ENCODE results near the gene NDUFA3.
"Not testable (repeated sequence)": the region's sequence is repeated elsewhere in the genome, so short reads cannot be mapped to it uniquely, and the experiment has no call there.

Gene NDUFA3

GRCh38 chr19:54102421-54103169, at the start of gene NDUFA3:
Gene NDUFA3, plus strand, starts transcription at chr19:54102855. Its CDS starts 24 bp downstream, at chr19:54102879.
- DNase-seq: peak; percentile 93 to 95

GRCh38 chr19:54062643-54063042, 40.0 kb upstream of the NDUFA3 start:
- DNase-seq: no peak

GRCh38 chr19:54063350-54064116, 39.1 kb upstream of the NDUFA3 start, which contains the start of gene VSTM1:
Gene VSTM1, minus strand, starts transcription at chr19:54063897. Its CDS starts 120 bp downstream, at chr19:54063777.
- DNase-seq: no peak

- DNase-seq: no peak
Measured at GRCh38 chr19:54069470-54069869, 33.2 kb upstream of the NDUFA3 start.

- no peak for DNase-seq
Measured at GRCh38 chr19:54073829-54074228, 28.8 kb upstream of the NDUFA3 start.

GRCh38 chr19:54074851-54075250, 27.8 kb upstream of the NDUFA3 start:
- DNase-seq: no peak

GRCh38 chr19:54077334-54077733, 25.3 kb upstream of the NDUFA3 start:
- no peak for DNase-seq

- no peak for DNase-seq
Measured at GRCh38 chr19:54081032-54081431, 21.6 kb upstream of the NDUFA3 start, which contains the start of gene TARM1. Gene TARM1, minus strand, starts transcription at chr19:54081365. Its CDS starts 25 bp downstream, at chr19:54081340.

- no peak for DNase-seq
Measured at GRCh38 chr19:54084410-54084809, 18.2 kb upstream of the NDUFA3 start.

GRCh38 chr19:54094426-54095000, 8.1 kb upstream of the NDUFA3 start:
- DNase-seq: no peak

GRCh38 chr19:54095136-54095858, 7.4 kb upstream of the NDUFA3 start:
- no peak for DNase-seq

- not testable (repeated sequence) for DNase-seq
Measured at GRCh38 chr19:54095859-54096616, 6.6 kb upstream of the NDUFA3 start.

GRCh38 chr19:54096617-54097106, 6.0 kb upstream of the NDUFA3 start:
- DNase-seq: no peak

GRCh38 chr19:54099190-54099902, 3.3 kb upstream of the NDUFA3 start:
- DNase-seq: no peak

GRCh38 chr19:54099903-54100255, 2.8 kb upstream of the NDUFA3 start:
- DNase-seq: not testable (repeated sequence)

- no peak for DNase-seq
Measured at GRCh38 chr19:54100561-54100960, 2.1 kb upstream of the NDUFA3 start, which contains the start of gene OSCAR. Gene OSCAR, minus strand, starts transcription at chr19:54100803. Its CDS starts 11 bp downstream, at chr19:54100792.

- no peak for DNase-seq
Measured at GRCh38 chr19:54104998-54105715, 2.5 kb downstream of the NDUFA3 start.

- no peak for DNase-seq
Measured at GRCh38 chr19:54105796-54106195, 3.1 kb downstream of the NDUFA3 start.

- DNase-seq: no peak
Measured at GRCh38 chr19:54106716-54107115, 4.1 kb downstream of the NDUFA3 start.

- DNase-seq: no peak
Measured at GRCh38 chr19:54107876-54108490, 5.3 kb downstream of the NDUFA3 start.

Data from NCI-H187 (cell line).